ENCODE measurements around the gene ADAM29. TPM values are rescaled to one million over a fixed set of nuclear protein-coding genes. Genes with fewer than 3 reads are reported as not detected.

ADAM29 gene
- total RNA-seq, 3 donors from 2014 or later: 0.29 to 2.3 TPM; not detected in 1

DNA sequence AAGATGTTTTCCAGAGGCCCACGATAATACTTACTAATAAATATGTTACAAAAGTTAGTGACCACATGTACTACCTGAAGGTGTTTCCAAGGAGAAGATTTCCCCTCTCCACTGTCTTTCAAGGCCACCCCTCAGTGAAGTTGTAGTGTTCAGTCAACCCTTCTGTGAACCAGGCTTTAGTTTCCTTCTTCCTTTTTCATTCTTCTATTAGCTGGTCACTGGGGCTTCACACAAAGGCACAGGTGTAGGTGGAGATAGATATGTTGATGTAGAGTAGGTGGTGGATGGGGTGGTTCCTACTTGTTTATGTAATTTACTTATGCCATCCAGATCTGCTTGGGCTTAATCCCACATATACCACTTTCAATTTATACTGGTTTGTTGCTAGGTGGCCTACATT lies 43.3 kb upstream of the ADAM29 start:
- TF ChIP-seq POLR2A (IDR thresholded peaks at IDR 0.05) (no peak), POLR2AphosphoS5 (IDR thresholded peaks at IDR 0.05) (no peak)
- TF ChIP-seq, protein P1, sequence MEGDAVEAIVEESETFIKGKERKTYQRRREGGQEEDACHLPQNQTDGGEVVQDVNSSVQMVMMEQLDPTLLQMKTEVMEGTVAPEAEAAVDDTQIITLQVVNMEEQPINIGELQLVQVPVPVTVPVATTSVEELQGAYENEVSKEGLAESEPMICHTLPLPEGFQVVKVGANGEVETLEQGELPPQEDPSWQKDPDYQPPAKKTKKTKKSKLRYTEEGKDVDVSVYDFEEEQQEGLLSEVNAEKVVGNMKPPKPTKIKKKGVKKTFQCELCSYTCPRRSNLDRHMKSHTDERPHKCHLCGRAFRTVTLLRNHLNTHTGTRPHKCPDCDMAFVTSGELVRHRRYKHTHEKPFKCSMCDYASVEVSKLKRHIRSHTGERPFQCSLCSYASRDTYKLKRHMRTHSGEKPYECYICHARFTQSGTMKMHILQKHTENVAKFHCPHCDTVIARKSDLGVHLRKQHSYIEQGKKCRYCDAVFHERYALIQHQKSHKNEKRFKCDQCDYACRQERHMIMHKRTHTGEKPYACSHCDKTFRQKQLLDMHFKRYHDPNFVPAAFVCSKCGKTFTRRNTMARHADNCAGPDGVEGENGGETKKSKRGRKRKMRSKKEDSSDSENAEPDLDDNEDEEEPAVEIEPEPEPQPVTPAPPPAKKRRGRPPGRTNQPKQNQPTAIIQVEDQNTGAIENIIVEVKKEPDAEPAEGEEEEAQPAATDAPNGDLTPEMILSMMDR (IDR thresholded peaks at IDR 0.05): no peak
- intact Hi-C loops (cut with DNase I; ENCODE audit: low total_unique reads): no loop called here
- Histone ChIP-seq H3K4me3 (no peak overlapping the region), H3K9me3 (no peaks in the 10 kb centered on the region), H3K36me3 (no peaks in the 10 kb centered on the region), H3K27ac (no peak overlapping the region), H3K4me1 (peaks cover 0 to 2% of the 10 kb centered on the region in 2 donors), H3K27me3 (no peaks in the 10 kb centered on the region)
- no peak for DNase-seq (ENCODE audit: low spot score in 2 of 2)

DNA sequence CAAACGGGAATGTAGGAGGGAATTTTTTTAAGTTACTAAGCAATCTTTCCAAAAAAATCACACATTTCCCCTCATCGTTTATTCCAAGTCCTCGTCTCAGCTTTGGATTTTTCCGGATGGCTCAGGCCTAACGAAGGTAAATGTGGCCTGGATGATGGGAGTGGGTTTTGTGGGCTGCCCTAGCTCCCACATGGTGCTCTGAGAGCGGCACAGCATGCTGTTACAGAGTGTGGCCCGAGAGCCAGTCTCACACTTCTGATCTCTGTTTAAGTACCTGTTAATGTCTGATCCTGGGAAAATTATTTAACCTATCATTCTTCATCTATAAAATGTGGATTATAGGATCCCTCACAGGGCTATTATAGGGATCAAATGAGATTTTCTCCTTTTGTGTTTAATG lies 38.2 kb upstream of the ADAM29 start:
- Histone ChIP-seq H3K4me1 (no peaks in the 10 kb centered on the region), H3K27ac (no peak overlapping the region), H3K36me3 (no peaks in the 10 kb centered on the region), H3K9me3 (no peaks in the 10 kb centered on the region), H3K4me3 (no peak overlapping the region), H3K27me3 (no peaks in the 10 kb centered on the region)
- intact Hi-C loops (cut with DNase I; ENCODE audit: low total_unique reads): no loop called here
- DNase-seq (ENCODE audit: low spot score in 2 of 2): no peak
- TF ChIP-seq, protein P1 (IDR thresholded peaks at IDR 0.05): no peak
- TF ChIP-seq POLR2AphosphoS5 (IDR thresholded peaks at IDR 0.05): no peak
- TF ChIP-seq POLR2A (IDR thresholded peaks at IDR 0.05): no peak

DNA sequence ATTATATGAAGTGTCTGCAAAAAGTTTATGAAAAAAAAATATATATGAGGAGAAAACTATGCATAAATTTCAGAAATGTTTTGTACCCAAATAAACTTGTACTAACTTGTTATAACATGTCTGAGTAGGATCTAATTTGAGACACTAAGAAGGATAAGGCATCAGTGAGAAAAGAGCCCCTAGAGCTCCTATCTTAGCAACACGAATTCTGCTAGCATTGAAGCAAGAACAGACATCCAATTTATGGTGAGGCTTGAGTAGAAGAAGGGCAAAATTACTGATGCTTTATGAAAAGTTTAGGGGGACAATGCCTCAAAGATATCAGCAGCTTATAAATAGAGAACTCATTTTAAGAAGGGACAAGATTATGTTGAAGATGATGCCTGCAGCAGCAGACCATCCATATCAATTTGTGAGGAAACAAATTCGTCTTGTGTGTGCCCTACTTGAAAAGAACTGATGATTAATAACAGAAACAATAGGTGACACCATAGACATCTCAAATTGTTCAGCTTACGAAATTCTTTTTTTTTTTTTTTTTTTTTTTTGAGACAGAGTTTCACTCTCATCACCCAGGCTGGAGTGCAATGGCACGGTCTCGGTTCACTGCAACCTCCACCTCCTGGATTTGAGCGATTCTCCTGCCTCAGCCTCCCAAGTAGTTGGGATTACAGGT lies 35.7 kb upstream of the ADAM29 start:
- no peaks in the 10 kb centered on the region for H3K4me1 ChIP-seq
- intact Hi-C loops (cut with DNase I; ENCODE audit: low total_unique reads): no loop called here
- no peak overlapping the region for H3K4me3 ChIP-seq
- no peak overlapping the region for H3K27ac ChIP-seq
- H3K27me3 ChIP-seq: no peaks in the 10 kb centered on the region
- no peak for TF ChIP-seq POLR2A (IDR thresholded peaks at IDR 0.05)
- no peak for TF ChIP-seq POLR2AphosphoS5 (IDR thresholded peaks at IDR 0.05)
- TF ChIP-seq, protein P1 (IDR thresholded peaks at IDR 0.05): no peak
- DNase-seq (ENCODE audit: low spot score in 2 of 2): no peak
- H3K36me3 ChIP-seq: no peaks in the 10 kb centered on the region
- H3K9me3 ChIP-seq: no peaks in the 10 kb centered on the region

DNA sequence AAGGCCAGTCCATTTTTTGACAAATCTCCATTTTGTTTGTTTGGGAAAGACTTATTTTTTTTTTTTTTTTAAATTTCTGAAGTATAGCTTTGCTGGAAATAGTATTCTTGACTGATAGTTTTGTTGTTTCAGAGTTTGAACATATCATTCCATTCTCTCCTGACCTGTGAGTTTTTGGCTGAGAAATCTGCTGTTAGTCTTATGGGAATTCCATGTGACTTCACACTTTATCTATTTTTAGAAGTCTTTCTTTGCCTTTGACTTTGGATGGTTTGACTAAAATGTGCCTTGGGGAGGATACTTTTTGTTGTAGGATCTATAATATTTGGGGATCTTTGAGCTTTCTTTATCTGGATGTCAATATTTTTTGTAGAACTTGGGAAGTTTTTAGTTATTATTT lies 10.7 kb upstream of the ADAM29 start:
- no peak overlapping the region for H3K4me3 ChIP-seq
- peaks cover 0 to 11% of the 10 kb centered on the region in 2 donors for H3K9me3 ChIP-seq
- no peaks in the 10 kb centered on the region for H3K27me3 ChIP-seq
- TF ChIP-seq, protein P1 (IDR thresholded peaks at IDR 0.05): no peak
- TF ChIP-seq POLR2AphosphoS5 (IDR thresholded peaks at IDR 0.05) (no peak), POLR2A (IDR thresholded peaks at IDR 0.05) (no peak)
- no peak overlapping the region for H3K27ac ChIP-seq
- intact Hi-C loops (cut with DNase I; ENCODE audit: low total_unique reads): no loop called here
- H3K36me3 ChIP-seq: no peaks in the 10 kb centered on the region
- H3K4me1 ChIP-seq: no peaks in the 10 kb centered on the region
- no peak for DNase-seq (ENCODE audit: low spot score in 2 of 2)

DNA sequence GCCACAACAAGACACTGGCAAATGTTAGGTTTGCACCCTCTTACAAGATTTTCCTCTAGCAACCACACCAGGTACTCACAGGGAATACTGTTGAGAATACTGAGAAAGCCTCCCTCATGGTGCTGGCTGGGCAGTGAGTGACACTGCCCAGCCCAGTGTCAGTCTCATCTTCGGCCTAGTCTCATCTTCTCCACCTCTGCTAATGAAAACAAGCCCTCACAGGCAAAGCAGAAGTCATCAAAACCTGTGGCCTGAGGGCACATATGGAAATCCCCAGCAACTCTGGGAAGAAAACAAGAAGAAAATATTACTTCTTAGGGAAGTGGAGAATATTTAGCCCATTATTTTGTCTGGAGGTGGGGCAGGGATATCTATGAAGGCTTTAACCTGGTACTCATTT lies 7.9 kb upstream of the ADAM29 start:
- H3K4me3 ChIP-seq: no peak overlapping the region
- intact Hi-C loops (cut with DNase I; ENCODE audit: low total_unique reads): no loop called here
- no peaks in the 10 kb centered on the region for H3K9me3 ChIP-seq
- H3K27me3 ChIP-seq: no peaks in the 10 kb centered on the region
- no peaks in the 10 kb centered on the region for H3K36me3 ChIP-seq
- TF ChIP-seq POLR2AphosphoS5 (IDR thresholded peaks at IDR 0.05) (no peak), POLR2A (IDR thresholded peaks at IDR 0.05) (no peak)
- TF ChIP-seq, protein P1 (IDR thresholded peaks at IDR 0.05): no peak
- no peak for DNase-seq (ENCODE audit: low spot score in 2 of 2)
- no peaks in the 10 kb centered on the region for H3K4me1 ChIP-seq
- H3K27ac ChIP-seq: no peak overlapping the region
